ENCODE data around the gene LYPD3. TPM values are rescaled to one million over a fixed set of nuclear protein-coding genes. Genes with fewer than 3 reads are reported as not detected.
"Not testable (repeated sequence)": the region's sequence is repeated elsewhere in the genome, so short reads cannot be mapped to it uniquely, and the experiment has no call there.

LYPD3 gene
- total RNA-seq, 1 donor from 2014 or later: 4.1 TPM

DNA sequence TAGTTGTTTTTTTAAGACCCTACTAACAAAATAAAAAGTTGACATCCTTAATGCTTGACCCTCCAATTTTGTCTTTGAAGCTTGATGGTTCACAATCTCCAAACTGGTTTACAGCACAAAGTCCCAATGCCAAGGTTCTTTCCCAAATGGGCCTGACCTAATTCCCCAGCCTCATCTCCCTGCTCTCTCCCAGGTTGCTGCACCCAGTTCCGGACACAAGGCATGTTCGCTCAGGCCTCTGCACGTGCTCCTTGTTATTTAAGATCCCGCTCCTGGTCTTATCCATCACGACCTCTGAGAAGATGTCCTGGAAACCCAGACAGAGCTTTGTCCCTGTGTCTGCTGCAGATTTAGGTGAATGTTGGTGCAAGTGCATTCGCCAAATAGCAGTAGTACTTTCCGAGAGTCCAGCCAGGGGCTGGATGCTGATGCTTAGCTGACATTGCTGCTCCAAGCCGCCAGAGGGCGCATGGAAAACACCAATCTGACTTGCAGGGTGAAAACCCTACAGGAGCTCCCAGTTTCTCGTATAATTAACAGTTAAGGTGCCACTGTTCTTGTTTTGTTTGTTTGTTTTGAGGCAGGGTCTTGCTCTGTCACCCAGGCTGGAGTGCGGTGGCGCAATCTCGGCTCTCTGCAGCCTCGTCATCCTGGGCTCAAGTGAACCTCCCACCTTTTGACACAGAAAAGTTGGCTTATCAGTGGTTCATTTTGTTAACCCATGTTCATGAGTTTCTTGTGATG, 18.5 kb downstream of the LYPD3 start:
- peaks cover 2% of the 10 kb centered on the region for H3K36me3 Mint-ChIP-seq (ENCODE audit: low read depth)
- intact Hi-C loops (cut with micrococcal nuclease): loop anchor here (1.0 to 10.0 kb wide), 9 partner anchors 8 to 362 kb away; partner anchors contain the start of gene PHLDB3
- peak; percentile 68 for DNase-seq (ENCODE audit: low spot score)
- no peaks in the 10 kb centered on the region for H3K27me3 Mint-ChIP-seq (ENCODE audit: insufficient read depth)
- H3K9me3 Mint-ChIP-seq: no peaks in the 10 kb centered on the region
- no peak overlapping the region for H3K4me3 Mint-ChIP-seq
- H3K27ac Mint-ChIP-seq: no peak overlapping the region
- H3K4me1 Mint-ChIP-seq (ENCODE audit: low read depth): peaks cover 29% of the 10 kb centered on the region

DNA sequence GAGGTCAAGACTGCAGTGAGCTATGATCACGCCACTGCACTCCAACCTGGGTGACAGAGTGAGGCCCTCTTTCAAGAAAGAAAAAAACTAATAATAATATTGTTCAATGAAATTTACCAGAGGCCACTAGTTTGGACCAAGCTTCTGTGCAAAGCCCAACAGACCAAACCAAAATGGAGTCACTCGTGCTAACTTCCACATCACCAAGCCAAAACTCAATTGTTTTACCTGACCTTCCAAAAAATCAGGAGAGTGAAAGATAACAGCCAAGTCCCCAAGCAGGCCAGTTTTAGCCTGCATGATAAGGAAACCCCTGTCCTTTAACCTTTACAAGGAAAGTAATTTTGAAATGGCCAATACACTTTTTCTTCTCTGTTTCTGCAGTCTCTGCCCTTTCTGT, 20.0 kb downstream of the LYPD3 start:
- no peaks in the 10 kb centered on the region for H3K36me3 Mint-ChIP-seq (ENCODE audit: low read depth)
- H3K27me3 Mint-ChIP-seq (ENCODE audit: insufficient read depth): peaks cover 2% of the 10 kb centered on the region
- no peak overlapping the region for H3K4me3 Mint-ChIP-seq
- no peaks in the 10 kb centered on the region for H3K9me3 Mint-ChIP-seq
- no peak for DNase-seq (ENCODE audit: low spot score)
- H3K27ac Mint-ChIP-seq: no peak overlapping the region
- peaks cover 22% of the 10 kb centered on the region for H3K4me1 Mint-ChIP-seq (ENCODE audit: low read depth)
- intact Hi-C loops (cut with micrococcal nuclease): loop anchor here (10.0 kb wide), 1 partner anchor 199 kb away; no protein-coding TSS in a partner anchor

- no peak for DNase-seq (ENCODE audit: low spot score)
- intact Hi-C loops (cut with micrococcal nuclease): loop anchor here (10.0 kb wide), 1 partner anchor 200 kb away; no protein-coding TSS in a partner anchor
- Mint-ChIP-seq H3K27me3 (ENCODE audit: insufficient read depth) (peaks cover 2% of the 10 kb centered on the region), H3K27ac (no peak overlapping the region), H3K9me3 (no peaks in the 10 kb centered on the region), H3K4me1 (ENCODE audit: low read depth) (peaks cover 25% of the 10 kb centered on the region), H3K36me3 (ENCODE audit: low read depth) (no peaks in the 10 kb centered on the region), H3K4me3 (no peak overlapping the region)
Measured at GRCh38 chr19:43444531-43445287, 20.7 kb downstream of the LYPD3 start.

- not testable (repeated sequence) for H3K27ac Mint-ChIP-seq; H3K36me3 Mint-ChIP-seq (ENCODE audit: low read depth); H3K9me3 Mint-ChIP-seq; H3K4me3 Mint-ChIP-seq; DNase-seq (ENCODE audit: low spot score); H3K27me3 Mint-ChIP-seq (ENCODE audit: insufficient read depth)
- intact Hi-C loops (cut with micrococcal nuclease): loop anchor here (10.0 kb wide), 1 partner anchor 201 kb away; no protein-coding TSS in a partner anchor
- peaks cover 31% of the 10 kb centered on the region for H3K4me1 Mint-ChIP-seq (ENCODE audit: low read depth)
Measured at GRCh38 chr19:43444091-43444490, 21.3 kb downstream of the LYPD3 start.

- H3K36me3 Mint-ChIP-seq (ENCODE audit: low read depth): no peaks in the 10 kb centered on the region
- no peak overlapping the region for H3K4me3 Mint-ChIP-seq
- peaks cover 41% of the 10 kb centered on the region for H3K4me1 Mint-ChIP-seq (ENCODE audit: low read depth)
Measured at GRCh38 chr19:43441716-43442115, 23.7 kb downstream of the LYPD3 start.

DNA sequence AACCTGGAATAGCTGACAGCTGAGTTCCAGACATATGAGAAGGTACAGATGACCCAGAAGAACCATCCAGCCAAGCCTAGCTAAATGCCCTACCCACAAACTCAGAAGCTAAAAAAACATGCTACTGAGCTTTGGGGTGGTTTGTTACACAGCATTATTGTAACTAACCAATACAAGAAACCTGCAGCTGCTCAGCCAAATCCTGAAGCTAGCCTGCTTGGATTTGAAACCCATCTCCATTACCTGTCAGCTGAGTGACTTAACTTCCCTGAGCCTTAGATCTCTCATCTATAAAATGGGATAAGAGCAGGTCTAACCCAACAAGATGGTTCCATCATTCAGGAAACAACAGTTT, 25.7 kb downstream of the LYPD3 start:
- peaks cover 42% of the 10 kb centered on the region for H3K4me1 Mint-ChIP-seq (ENCODE audit: low read depth)
- intact Hi-C loops (cut with micrococcal nuclease): loop anchor here (1.0 to 10.0 kb wide), 2 partner anchors 8 to 205 kb away; no protein-coding TSS in a partner anchor

More at GRCh38 chr19:43441716-43442115, 23.7 kb downstream of the LYPD3 start:
- Mint-ChIP-seq H3K27me3 (ENCODE audit: insufficient read depth) (peaks cover 2% of the 10 kb centered on the region), H3K9me3 (no peaks in the 10 kb centered on the region), H3K27ac (no peak overlapping the region)
- no peak for DNase-seq (ENCODE audit: low spot score)
- intact Hi-C loops (cut with micrococcal nuclease): loop anchor here (10.0 kb wide), 1 partner anchor 203 kb away; no protein-coding TSS in a partner anchor

DNA sequence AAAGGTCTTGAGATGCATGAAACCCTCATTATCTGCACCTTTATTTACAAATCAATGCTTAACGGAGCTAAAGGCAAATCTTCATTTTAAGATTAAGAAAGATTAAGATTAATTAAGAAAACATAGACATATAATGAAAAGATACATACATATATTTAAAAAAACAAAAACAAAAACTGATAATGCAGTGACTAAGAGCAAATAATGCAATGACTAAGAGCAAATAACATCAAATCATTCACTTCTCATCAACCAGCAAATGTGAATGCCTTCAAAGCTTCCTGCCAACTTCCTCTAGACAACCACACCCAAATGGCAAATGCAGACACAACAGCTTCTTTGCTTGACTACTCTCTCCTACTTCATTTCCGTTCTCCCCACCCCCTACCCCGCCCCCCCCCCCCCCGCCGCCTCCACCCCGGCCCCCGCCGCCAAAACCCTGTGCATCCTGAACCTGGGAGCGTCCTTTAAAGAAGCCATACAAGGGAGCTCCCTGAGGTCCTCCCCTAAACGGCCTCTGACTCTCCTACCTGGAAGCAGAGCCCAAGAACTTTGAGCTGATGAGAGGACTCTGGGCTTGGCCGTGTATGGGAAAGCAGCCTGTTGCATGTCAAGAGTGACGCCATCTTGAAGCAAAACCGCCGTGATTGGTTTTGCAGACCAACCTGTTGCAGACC, 26.2 kb downstream of the LYPD3 start:
- H3K27ac Mint-ChIP-seq: peak overlapping the region; percentile 61
- peaks cover 2% of the 10 kb centered on the region for H3K27me3 Mint-ChIP-seq (ENCODE audit: insufficient read depth)
- H3K4me3 Mint-ChIP-seq: peak overlapping the region; percentile 40
- H3K4me1 Mint-ChIP-seq (ENCODE audit: low read depth): peaks cover 38% of the 10 kb centered on the region
- peak; percentile 30 for DNase-seq (ENCODE audit: low spot score)
- H3K9me3 Mint-ChIP-seq: no peaks in the 10 kb centered on the region
- intact Hi-C loops (cut with micrococcal nuclease): loop anchor here (1.0 kb wide), 1 partner anchor 8 kb away; no protein-coding TSS in a partner anchor
- H3K36me3 Mint-ChIP-seq (ENCODE audit: low read depth): peaks cover 2% of the 10 kb centered on the region

More for the DNA sequence above, 25.7 kb downstream of the LYPD3 start:
- Mint-ChIP-seq H3K27me3 (ENCODE audit: insufficient read depth) (peaks cover 2% of the 10 kb centered on the region), H3K9me3 (no peaks in the 10 kb centered on the region), H3K27ac (no peak overlapping the region), H3K36me3 (ENCODE audit: low read depth) (peaks cover 2% of the 10 kb centered on the region), H3K4me3 (no peak overlapping the region)
- DNase-seq (ENCODE audit: low spot score): no peak

DNA sequence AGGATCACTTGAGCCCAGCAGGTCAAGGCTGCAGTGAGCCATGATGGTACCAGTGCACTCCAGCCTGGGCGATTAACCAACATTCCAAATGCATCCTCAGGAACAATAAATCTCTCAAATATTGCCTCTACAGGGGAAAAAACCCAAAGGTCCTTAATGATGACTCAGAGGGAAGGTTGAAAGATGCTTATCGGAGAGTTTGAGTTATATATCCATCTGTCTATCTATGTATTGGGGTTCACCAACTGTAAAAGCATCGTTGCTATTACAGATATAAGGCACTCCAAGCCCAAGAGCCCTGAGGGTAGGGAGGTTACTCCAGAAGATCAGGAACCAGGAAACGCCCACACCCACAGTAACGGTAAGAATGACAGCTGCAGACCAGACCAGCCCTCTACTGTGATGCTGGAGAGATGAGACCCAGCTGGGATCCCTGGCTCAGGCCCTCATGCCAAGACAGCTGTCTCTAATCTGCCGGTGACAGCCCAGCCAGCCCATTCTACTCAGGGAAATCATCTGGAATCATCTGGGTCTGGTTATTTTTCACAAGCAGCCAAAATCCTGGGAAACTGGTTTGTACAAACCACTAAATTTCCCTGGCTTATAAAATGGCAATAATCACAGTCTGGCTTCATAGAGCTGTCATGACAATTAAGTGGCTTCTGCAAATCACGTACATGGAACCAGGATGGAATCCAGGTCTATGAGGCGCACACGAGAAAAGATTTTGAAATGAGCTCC, 26.9 kb downstream of the LYPD3 start:
- Mint-ChIP-seq H3K9me3 (no peaks in the 10 kb centered on the region), H3K36me3 (ENCODE audit: low read depth) (peaks cover 2% of the 10 kb centered on the region), H3K27ac (peak overlapping the region; percentile 61), H3K4me1 (ENCODE audit: low read depth) (peaks cover 38% of the 10 kb centered on the region), H3K27me3 (ENCODE audit: insufficient read depth) (peaks cover 2% of the 10 kb centered on the region), H3K4me3 (peak overlapping the region; percentile 40)
- intact Hi-C loops (cut with micrococcal nuclease): loop anchor here (1.0 kb wide), 1 partner anchor 9 kb away; no protein-coding TSS in a partner anchor
- DNase-seq (ENCODE audit: low spot score): no peak

DNA sequence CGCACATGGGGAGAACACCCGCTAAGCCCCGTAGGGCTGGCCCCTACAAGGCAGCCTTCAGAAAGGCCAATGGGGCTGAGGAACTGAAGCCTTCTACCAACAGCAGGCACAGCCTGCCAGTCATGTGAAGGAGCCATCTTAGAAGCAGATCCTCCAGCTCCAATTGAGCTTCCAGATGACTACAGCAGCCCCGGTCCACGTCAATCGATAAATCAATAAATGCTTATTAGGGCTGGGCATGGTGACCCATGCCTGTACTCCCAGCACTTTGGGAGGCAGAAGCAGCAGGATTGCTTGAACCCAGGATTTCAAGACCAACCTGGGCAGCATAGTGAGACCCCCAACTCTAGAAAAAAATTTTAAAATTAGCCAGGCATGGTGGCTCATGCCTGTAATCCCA, 27.7 kb downstream of the LYPD3 start:
- no peaks in the 10 kb centered on the region for H3K9me3 Mint-ChIP-seq
- no peak for DNase-seq (ENCODE audit: low spot score)
- peaks cover 46% of the 10 kb centered on the region for H3K4me1 Mint-ChIP-seq (ENCODE audit: low read depth)
- H3K27ac Mint-ChIP-seq: no peak overlapping the region
- intact Hi-C loops (cut with micrococcal nuclease): no loop called here
- H3K36me3 Mint-ChIP-seq (ENCODE audit: low read depth): peaks cover 2% of the 10 kb centered on the region
- H3K27me3 Mint-ChIP-seq (ENCODE audit: insufficient read depth): peaks cover 2% of the 10 kb centered on the region
- H3K4me3 Mint-ChIP-seq: no peak overlapping the region

DNA sequence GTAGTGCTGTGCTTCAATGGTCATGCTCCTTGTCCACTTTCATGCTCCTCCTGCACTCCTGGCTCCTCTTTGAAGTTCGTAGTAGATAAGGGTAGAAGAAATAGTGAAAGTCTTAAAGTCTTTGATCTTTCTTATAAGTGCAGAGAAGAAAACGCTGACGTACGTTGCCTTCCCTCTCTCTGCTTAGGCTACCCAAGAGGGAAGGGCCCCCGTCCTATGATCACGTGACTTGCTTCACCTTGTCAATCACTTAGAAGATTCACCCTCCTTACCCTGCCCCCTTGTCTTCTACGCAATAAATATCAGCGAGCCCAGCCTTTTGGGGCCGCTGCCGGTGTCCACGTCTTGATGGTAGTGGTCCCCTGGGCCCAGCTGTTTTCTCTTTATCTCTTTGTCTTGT, 28.1 kb downstream of the LYPD3 start:
- H3K9me3 Mint-ChIP-seq; H3K36me3 Mint-ChIP-seq (ENCODE audit: low read depth); intact Hi-C loops (cut with micrococcal nuclease); H3K27ac Mint-ChIP-seq; H3K27me3 Mint-ChIP-seq (ENCODE audit: insufficient read depth); H3K4me3 Mint-ChIP-seq; DNase-seq (ENCODE audit: low spot score): not testable (repeated sequence)
- peaks cover 50% of the 10 kb centered on the region for H3K4me1 Mint-ChIP-seq (ENCODE audit: low read depth)

GRCh38 chr19:43435775-43436174, 29.6 kb downstream of the LYPD3 start:
- H3K4me1 Mint-ChIP-seq (ENCODE audit: low read depth): peaks cover 53% of the 10 kb centered on the region
- intact Hi-C loops (cut with micrococcal nuclease): no loop called here
- no peak overlapping the region for H3K4me3 Mint-ChIP-seq
- no peak for DNase-seq (ENCODE audit: low spot score)
- H3K9me3 Mint-ChIP-seq: no peaks in the 10 kb centered on the region
- peaks cover 2% of the 10 kb centered on the region for H3K27me3 Mint-ChIP-seq (ENCODE audit: insufficient read depth)
- H3K36me3 Mint-ChIP-seq (ENCODE audit: low read depth): peaks cover 2% of the 10 kb centered on the region
- no peak overlapping the region for H3K27ac Mint-ChIP-seq

GRCh38 chr19:43433689-43434088, 31.7 kb downstream of the LYPD3 start:
- intact Hi-C loops (cut with micrococcal nuclease): loop anchor here (1.0 to 5.0 kb wide), 3 partner anchors 13 to 374 kb away; no protein-coding TSS in a partner anchor
- no peak overlapping the region for H3K27ac Mint-ChIP-seq
- no peak overlapping the region for H3K4me3 Mint-ChIP-seq
- peaks cover 2% of the 10 kb centered on the region for H3K36me3 Mint-ChIP-seq (ENCODE audit: low read depth)
- no peaks in the 10 kb centered on the region for H3K9me3 Mint-ChIP-seq
- peaks cover 50% of the 10 kb centered on the region for H3K4me1 Mint-ChIP-seq (ENCODE audit: low read depth)
- H3K27me3 Mint-ChIP-seq (ENCODE audit: insufficient read depth): no peaks in the 10 kb centered on the region
- DNase-seq (ENCODE audit: low spot score): no peak
